Breast epithelium (tissue), 3 donors: Measurements from ENCODE around the gene ETFA.

Experiments used
- POLR2A ChIP-seq: fragments of 450-650 bp; IDR thresholded peaks from one replicate; pipeline ENCODE4 v1.6.1; 2016; ENCODE audit warnings: antibody characterized with exemption, mild to moderate bottlenecking, moderate library complexity
- POLR2AphosphoS5 ChIP-seq, 3 donors: sonication (generic); formaldehyde crosslinking; IDR thresholded peaks; one replicate each; pipeline ENCODE4 v1.6.1; 2017; ENCODE audit warnings: antibody characterized with exemption in 3 of 3
- TF ChIP-seq, protein P1 (sequence below), 3 donors: fragments of 450-650 bp; IDR thresholded peaks; one replicate each; pipeline ENCODE4 v1.5.1; 2016 to 2017; ENCODE audit warnings: antibody characterized with exemption in 3 of 3, mild to moderate bottlenecking in 3 of 3, moderate library complexity in 3 of 3

DNA sequence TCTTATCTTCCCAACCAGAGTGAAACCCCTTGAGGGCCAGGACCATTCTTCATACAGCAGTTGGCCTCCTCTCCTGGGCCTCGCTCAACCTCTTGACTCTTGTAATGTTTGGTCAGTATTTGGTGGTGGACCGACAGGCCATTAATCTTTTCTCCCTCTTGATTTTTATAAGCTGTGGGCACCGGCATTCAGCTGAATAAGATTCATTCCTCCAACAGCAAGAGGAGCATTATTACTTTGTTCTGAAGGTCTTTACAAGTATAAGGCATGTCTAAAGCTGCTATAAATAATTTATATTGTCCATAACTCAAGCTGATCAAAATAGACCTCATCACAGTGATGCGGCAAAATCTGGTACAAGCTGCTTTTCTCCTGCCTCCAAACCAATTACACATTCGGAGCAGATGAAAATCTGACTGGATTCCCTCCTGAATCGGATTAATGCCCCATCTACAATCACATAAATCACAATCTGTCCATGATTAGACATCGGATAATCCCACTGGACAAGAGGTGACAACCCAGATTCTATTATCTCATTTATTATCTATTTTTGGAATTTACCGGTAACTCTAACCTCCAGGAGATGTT lies 16.9 kb upstream of the ETFA start:
- TF ChIP-seq, protein P1, sequence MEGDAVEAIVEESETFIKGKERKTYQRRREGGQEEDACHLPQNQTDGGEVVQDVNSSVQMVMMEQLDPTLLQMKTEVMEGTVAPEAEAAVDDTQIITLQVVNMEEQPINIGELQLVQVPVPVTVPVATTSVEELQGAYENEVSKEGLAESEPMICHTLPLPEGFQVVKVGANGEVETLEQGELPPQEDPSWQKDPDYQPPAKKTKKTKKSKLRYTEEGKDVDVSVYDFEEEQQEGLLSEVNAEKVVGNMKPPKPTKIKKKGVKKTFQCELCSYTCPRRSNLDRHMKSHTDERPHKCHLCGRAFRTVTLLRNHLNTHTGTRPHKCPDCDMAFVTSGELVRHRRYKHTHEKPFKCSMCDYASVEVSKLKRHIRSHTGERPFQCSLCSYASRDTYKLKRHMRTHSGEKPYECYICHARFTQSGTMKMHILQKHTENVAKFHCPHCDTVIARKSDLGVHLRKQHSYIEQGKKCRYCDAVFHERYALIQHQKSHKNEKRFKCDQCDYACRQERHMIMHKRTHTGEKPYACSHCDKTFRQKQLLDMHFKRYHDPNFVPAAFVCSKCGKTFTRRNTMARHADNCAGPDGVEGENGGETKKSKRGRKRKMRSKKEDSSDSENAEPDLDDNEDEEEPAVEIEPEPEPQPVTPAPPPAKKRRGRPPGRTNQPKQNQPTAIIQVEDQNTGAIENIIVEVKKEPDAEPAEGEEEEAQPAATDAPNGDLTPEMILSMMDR (IDR thresholded peaks at IDR 0.05): no peak
- TF ChIP-seq POLR2A: no peak
- TF ChIP-seq POLR2AphosphoS5 (IDR thresholded peaks at IDR 0.05): no peak
